Measurements from ENCODE around the gene TDRD5. TPM values are rescaled to one million over a fixed set of nuclear protein-coding genes. Genes with fewer than 3 reads are reported as not detected.

Gene TDRD5
- total RNA-seq, 1 experiment from 2014 or later, result 0.25 TPM

DNA sequence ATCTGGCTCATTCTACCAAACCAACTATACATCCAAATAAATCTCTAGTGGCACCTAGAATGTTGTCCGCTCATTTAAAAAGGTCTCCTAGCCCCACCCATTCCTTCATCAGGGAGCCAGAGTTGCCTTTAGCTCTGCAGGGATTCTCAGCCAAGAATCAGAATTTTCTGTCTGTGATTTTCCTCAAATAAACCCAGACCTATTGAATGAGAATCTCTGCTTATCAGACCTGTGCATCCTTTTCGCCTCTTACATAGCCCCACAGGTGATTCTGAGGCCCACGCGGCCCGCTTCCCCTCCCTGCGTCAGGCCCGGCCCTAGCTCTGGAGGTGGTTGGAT, 410 bp upstream of the TDRD5 start:
- no peak for DNase-seq (ENCODE audit: low read depth, low spot score)
- BruUV-seq (replicated peaks), result no TSS peak
- no peak overlapping the region for H3K27ac ChIP-seq (ENCODE audit: low read depth, low read length)
- intact Hi-C loops (cut with micrococcal nuclease), result loop anchor here (10.0 kb wide), 1 partner anchor 1056 kb away; no protein-coding TSS in a partner anchor
- H3K4me1 ChIP-seq (ENCODE audit: control insufficient read depth in 1 of 2, insufficient read depth in 2 of 2, low read length in 2 of 2), result no peaks in the 10 kb centered on the region
- ChIA-PET RAD21 (ENCODE audit: low non-redundant PET in 1 of 2, low total read pairs in 2 of 2, uncharacterized antibody in 2 of 2, unreplicated experiment in 2 of 2) (no interaction called here), POLR2A (no interaction called here), CTCF (no interaction called here)
- no peaks in the 10 kb centered on the region for H3K79me2 ChIP-seq (ENCODE audit: insufficient read depth, low read length)
- H3K27me3 ChIP-seq (ENCODE audit: insufficient read depth, low read length), result no peaks in the 10 kb centered on the region
- H3K36me3 ChIP-seq (ENCODE audit: control insufficient read depth in 1 of 2, insufficient read depth in 2 of 2, low read length in 2 of 2), result no peaks in the 10 kb centered on the region
- H3K9me3 ChIP-seq (ENCODE audit: control insufficient read depth in 1 of 2, insufficient read depth in 1 of 2, low read depth in 1 of 2, low read length in 2 of 2), result no peaks in the 10 kb centered on the region
- no peak overlapping the region for H3K4me3 ChIP-seq (replicated peaks in 1 of 2; ENCODE audit: low read depth in 1 of 2, low read length in 2 of 2)
- no peak overlapping the region for H3K4me2 ChIP-seq (ENCODE audit: low read length)
- ATAC-seq, result no peak
- H3K9me2 ChIP-seq (ENCODE audit: insufficient read depth), result peaks cover 3% of the 10 kb centered on the region; the same call in 1 of the 2 replicates
- H3K9ac ChIP-seq (ENCODE audit: low read length), result no peak overlapping the region
- no peaks in the 10 kb centered on the region for H4K20me1 ChIP-seq (ENCODE audit: insufficient read depth)
- TF ChIP-seq RAD21 (IDR thresholded peaks at IDR 0.05; ENCODE audit: low read depth) (no peak), EZH2 (IDR thresholded peaks at IDR 0.05) (no peak), ELF1 (IDR thresholded peaks at IDR 0.05; ENCODE audit: borderline replicate concordance, low read depth) (no peak), FOSL1 (IDR thresholded peaks at IDR 0.05; ENCODE audit: low read depth) (no peak), ZFX (IDR thresholded peaks at IDR 0.05) (no peak), JUND (IDR thresholded peaks at IDR 0.05) (no peak), POLR2A (IDR thresholded peaks at IDR 0.05; ENCODE audit: borderline replicate concordance, extremely low read depth, insufficient read depth, insufficient read length) (no peak), CBX3 (IDR thresholded peaks at IDR 0.05; ENCODE audit: low read depth) (no peak), EGR1 (IDR thresholded peaks at IDR 0.05; ENCODE audit: low read depth) (no peak), SRF (IDR thresholded peaks at IDR 0.05; ENCODE audit: low read depth) (no peak), YY1 (IDR thresholded peaks at IDR 0.05; ENCODE audit: extremely low read depth, insufficient replicate concordance, low read depth, low read length) (no peak), ZNF274 (IDR thresholded peaks at IDR 0.05; ENCODE audit: low read depth, low read length) (no peak), TCF7L2 (IDR thresholded peaks at IDR 0.05; ENCODE audit: borderline replicate concordance, extremely low read depth, insufficient read depth, insufficient read length) (no peak)
- TF ChIP-seq, protein P1, sequence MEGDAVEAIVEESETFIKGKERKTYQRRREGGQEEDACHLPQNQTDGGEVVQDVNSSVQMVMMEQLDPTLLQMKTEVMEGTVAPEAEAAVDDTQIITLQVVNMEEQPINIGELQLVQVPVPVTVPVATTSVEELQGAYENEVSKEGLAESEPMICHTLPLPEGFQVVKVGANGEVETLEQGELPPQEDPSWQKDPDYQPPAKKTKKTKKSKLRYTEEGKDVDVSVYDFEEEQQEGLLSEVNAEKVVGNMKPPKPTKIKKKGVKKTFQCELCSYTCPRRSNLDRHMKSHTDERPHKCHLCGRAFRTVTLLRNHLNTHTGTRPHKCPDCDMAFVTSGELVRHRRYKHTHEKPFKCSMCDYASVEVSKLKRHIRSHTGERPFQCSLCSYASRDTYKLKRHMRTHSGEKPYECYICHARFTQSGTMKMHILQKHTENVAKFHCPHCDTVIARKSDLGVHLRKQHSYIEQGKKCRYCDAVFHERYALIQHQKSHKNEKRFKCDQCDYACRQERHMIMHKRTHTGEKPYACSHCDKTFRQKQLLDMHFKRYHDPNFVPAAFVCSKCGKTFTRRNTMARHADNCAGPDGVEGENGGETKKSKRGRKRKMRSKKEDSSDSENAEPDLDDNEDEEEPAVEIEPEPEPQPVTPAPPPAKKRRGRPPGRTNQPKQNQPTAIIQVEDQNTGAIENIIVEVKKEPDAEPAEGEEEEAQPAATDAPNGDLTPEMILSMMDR (IDR thresholded peaks at IDR 0.05 in 2 of 3, conservative IDR thresholded peaks at IDR 0.05 in 1 of 3; ENCODE audit: borderline replicate concordance in 1 of 3, insufficient read depth in 1 of 3, low read depth in 2 of 3, low read length in 2 of 3), result no peak
- H2AFZ ChIP-seq (ENCODE audit: low read depth, low read length, poor library complexity, severe bottlenecking), result no peak overlapping the region

Measured in HCT116 (cell line).